Panc1 (cell line): Measurements from ENCODE around the gene FBXL19. TPM values are rescaled to one million over a fixed set of nuclear protein-coding genes. Genes with fewer than 3 reads are reported as not detected.

ENCODE experiments used
- ATAC-seq: fragments of 200-7000 bp; cut with Tn5 transposase; 2 replicates; pipeline ENCODE4 v1.9.1; 2020; ENCODE audit warnings: mild to moderate bottlenecking, moderate library complexity
- BruUV-seq: library from RNA; stranded (reverse); fragments of 400-500 nt; replicated peaks from 2 replicates; lab custom pipeline; 2021; lab: Mats Ljungman, UMichigan
- CTCF ChIA-PET: fragments of 300-600 bp; sonication (Branson Sonifier 250); formaldehyde crosslinking; loops from one replicate; lab custom pipeline; 2022; ENCODE audit warnings: antibody characterized with exemption; lab: Charles Lee
- POLR2A ChIA-PET: fragments of 300-600 bp; sonication (Branson Sonifier 250); formaldehyde crosslinking; loops from one replicate; lab custom pipeline; 2022; ENCODE audit warnings: antibody characterized with exemption; lab: Charles Lee
- DNase-seq: peaks from one replicate; pipeline ENCODE4 v3.0.0-alpha.2; 2010; ENCODE audit warnings: low read depth, low spot score
- H3K27ac ChIP-seq: 2 replicates; pipeline ENCODE4 v1.5.1; 2011; ENCODE audit warnings: mild to moderate bottlenecking, low read length, inconsistent platforms
- H3K27me3 ChIP-seq: fragments of 200-500 bp; sonication (Bioruptor generic); 2 replicates; pipeline ENCODE4 v1.6.0; 2014; ENCODE audit warnings: low read length, inconsistent platforms; ENCODE audit not compliant: control insufficient read depth, insufficient read depth
- H3K36me3 ChIP-seq: fragments of 200-500 bp; sonication (Bioruptor generic); 2 replicates; pipeline ENCODE4 v1.5.1; 2014; ENCODE audit warnings: inconsistent platforms, mild to moderate bottlenecking, low read length, moderate library complexity; ENCODE audit not compliant: control insufficient read depth, insufficient read depth
- H3K4me1 ChIP-seq: 2 replicates; pipeline ENCODE4 v1.5.1; 2011; ENCODE audit warnings: inconsistent platforms, mild to moderate bottlenecking, low read length, moderate library complexity; ENCODE audit not compliant: control insufficient read depth, insufficient read depth
- H3K4me3 ChIP-seq, 2 experiments: 2 replicates each; pipeline ENCODE4 v1.5.1; 2011 to 2012; ENCODE audit warnings: low read depth in 2 of 2, low read length in 2 of 2, mild to moderate bottlenecking in 2 of 2, inconsistent platforms in 1 of 2, moderate library complexity in 1 of 2
- H3K9me3 ChIP-seq: fragments of 200-500 bp; sonication (Bioruptor generic); 2 replicates; pipeline ENCODE4 v1.5.1; 2014; ENCODE audit warnings: low read depth, mild to moderate bottlenecking, inconsistent platforms, low read length, moderate library complexity; ENCODE audit not compliant: control insufficient read depth, insufficient read depth
- POLR2AphosphoS5 ChIP-seq: IDR thresholded peaks from 2 replicates; pipeline ENCODE4 v1.6.1; 2012; ENCODE audit warnings: mild to moderate bottlenecking, low read depth, low read length, moderate library complexity
- SIN3A ChIP-seq: IDR thresholded peaks from 2 replicates; pipeline ENCODE4 v1.6.1; 2012; ENCODE audit warnings: low read depth, mild to moderate bottlenecking, low read length, moderate library complexity, borderline replicate concordance; ENCODE audit not compliant: insufficient read depth
- TCF7L2 ChIP-seq: IDR thresholded peaks from 2 replicates; pipeline ENCODE4 v1.6.1; 2011; ENCODE audit warnings: mild to moderate bottlenecking, low read depth, low read length, inconsistent platforms
- in situ Hi-C: cut with HindIII; loops from 2 replicates; pipeline ENCODE4 v1.10.0; 2016; ENCODE audit warnings: low sequenced_read_pairs, low pct_unique_long_range_greater_than_20kb
- intact Hi-C: fragments of 100-400 bp; cut with micrococcal nuclease; formaldehyde crosslinking; loops from one replicate; pipeline ENCODE4 v1.10.0; 2022; ENCODE audit not compliant: unreplicated experiment
- total RNA-seq: library from RNA; stranded (reverse); gene quantifications from one replicate; pipeline ENCODE4 v1.2.1, GENCODE V29; 2021; ENCODE audit not compliant: unreplicated experiment
- TF ChIP-seq, protein P1 (sequence below), 2 experiments: IDR thresholded peaks; 2 replicates each; pipeline ENCODE4 v1.6.1; 2011 to 2012; ENCODE audit warnings: low read depth in 2 of 2, control low read depth in 1 of 2, low read length in 1 of 2, mild to moderate bottlenecking in 1 of 2, moderate library complexity in 1 of 2; ENCODE audit not compliant: insufficient read depth in 1 of 2
- TF ChIP-seq, protein P2 (sequence below): fragments of 450-650 bp; IDR thresholded peaks from 2 replicates; pipeline ENCODE4 v1.5.1; 2017; ENCODE audit warnings: mild to moderate bottlenecking

Gene FBXL19
- total RNA-seq, 1 experiment from 2014 or later: 52.3 TPM

DNA sequence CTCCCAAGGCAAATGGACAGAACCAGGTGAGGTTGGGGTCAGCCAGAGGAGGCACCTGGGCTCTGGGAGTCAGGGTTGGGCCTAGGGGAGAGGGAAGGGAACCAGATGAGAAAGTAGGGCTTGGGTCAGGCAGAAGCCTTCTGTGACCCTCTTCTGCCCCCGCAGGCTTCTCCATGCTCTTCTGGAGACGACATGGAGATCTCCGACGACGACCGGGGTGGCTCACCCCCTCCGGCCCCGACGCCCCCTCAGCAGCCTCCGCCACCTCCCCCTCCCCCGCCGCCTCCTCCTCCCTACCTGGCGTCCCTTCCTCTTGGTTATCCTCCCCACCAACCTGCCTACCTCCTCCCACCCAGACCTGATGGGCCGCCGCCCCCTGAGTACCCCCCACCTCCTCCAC lies 42.1 kb downstream of the FBXL19 start:
- Histone ChIP-seq H3K27ac (no peak overlapping the region), H3K4me3 (no peak overlapping the region), H3K27me3 (no peaks in the 10 kb centered on the region), H3K9me3 (no peaks in the 10 kb centered on the region), H3K36me3 (peaks cover 22% of the 10 kb centered on the region), H3K4me1 (no peaks in the 10 kb centered on the region)
- ATAC-seq: no peak
- in situ Hi-C loops (no loop called here), intact Hi-C loops (no loop called here)
- TF ChIP-seq, protein P1, sequence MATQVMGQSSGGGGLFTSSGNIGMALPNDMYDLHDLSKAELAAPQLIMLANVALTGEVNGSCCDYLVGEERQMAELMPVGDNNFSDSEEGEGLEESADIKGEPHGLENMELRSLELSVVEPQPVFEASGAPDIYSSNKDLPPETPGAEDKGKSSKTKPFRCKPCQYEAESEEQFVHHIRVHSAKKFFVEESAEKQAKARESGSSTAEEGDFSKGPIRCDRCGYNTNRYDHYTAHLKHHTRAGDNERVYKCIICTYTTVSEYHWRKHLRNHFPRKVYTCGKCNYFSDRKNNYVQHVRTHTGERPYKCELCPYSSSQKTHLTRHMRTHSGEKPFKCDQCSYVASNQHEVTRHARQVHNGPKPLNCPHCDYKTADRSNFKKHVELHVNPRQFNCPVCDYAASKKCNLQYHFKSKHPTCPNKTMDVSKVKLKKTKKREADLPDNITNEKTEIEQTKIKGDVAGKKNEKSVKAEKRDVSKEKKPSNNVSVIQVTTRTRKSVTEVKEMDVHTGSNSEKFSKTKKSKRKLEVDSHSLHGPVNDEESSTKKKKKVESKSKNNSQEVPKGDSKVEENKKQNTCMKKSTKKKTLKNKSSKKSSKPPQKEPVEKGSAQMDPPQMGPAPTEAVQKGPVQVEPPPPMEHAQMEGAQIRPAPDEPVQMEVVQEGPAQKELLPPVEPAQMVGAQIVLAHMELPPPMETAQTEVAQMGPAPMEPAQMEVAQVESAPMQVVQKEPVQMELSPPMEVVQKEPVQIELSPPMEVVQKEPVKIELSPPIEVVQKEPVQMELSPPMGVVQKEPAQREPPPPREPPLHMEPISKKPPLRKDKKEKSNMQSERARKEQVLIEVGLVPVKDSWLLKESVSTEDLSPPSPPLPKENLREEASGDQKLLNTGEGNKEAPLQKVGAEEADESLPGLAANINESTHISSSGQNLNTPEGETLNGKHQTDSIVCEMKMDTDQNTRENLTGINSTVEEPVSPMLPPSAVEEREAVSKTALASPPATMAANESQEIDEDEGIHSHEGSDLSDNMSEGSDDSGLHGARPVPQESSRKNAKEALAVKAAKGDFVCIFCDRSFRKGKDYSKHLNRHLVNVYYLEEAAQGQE (IDR thresholded peaks at IDR 0.05; ENCODE audit: insufficient read depth in 1 of 2, low read depth in 2 of 2, low read length in 1 of 2): no peak
- TF ChIP-seq, protein P2, sequence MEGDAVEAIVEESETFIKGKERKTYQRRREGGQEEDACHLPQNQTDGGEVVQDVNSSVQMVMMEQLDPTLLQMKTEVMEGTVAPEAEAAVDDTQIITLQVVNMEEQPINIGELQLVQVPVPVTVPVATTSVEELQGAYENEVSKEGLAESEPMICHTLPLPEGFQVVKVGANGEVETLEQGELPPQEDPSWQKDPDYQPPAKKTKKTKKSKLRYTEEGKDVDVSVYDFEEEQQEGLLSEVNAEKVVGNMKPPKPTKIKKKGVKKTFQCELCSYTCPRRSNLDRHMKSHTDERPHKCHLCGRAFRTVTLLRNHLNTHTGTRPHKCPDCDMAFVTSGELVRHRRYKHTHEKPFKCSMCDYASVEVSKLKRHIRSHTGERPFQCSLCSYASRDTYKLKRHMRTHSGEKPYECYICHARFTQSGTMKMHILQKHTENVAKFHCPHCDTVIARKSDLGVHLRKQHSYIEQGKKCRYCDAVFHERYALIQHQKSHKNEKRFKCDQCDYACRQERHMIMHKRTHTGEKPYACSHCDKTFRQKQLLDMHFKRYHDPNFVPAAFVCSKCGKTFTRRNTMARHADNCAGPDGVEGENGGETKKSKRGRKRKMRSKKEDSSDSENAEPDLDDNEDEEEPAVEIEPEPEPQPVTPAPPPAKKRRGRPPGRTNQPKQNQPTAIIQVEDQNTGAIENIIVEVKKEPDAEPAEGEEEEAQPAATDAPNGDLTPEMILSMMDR: no peak
- TF ChIP-seq TCF7L2 (no peak), SIN3A (no peak), POLR2AphosphoS5 (no peak)
- no peak for DNase-seq
- no TSS peak for BruUV-seq
- POLR2A ChIA-PET: interaction anchor here (0.6 kb wide), 1 partner anchor 108 kb away, joined by 7 read pairs; the partner anchor contains the start of gene ZNF668
- CTCF ChIA-PET: interaction anchor here (0.6 kb wide), 1 partner anchor 90 kb away, joined by 6 read pairs; no protein-coding TSS in a partner anchor

DNA sequence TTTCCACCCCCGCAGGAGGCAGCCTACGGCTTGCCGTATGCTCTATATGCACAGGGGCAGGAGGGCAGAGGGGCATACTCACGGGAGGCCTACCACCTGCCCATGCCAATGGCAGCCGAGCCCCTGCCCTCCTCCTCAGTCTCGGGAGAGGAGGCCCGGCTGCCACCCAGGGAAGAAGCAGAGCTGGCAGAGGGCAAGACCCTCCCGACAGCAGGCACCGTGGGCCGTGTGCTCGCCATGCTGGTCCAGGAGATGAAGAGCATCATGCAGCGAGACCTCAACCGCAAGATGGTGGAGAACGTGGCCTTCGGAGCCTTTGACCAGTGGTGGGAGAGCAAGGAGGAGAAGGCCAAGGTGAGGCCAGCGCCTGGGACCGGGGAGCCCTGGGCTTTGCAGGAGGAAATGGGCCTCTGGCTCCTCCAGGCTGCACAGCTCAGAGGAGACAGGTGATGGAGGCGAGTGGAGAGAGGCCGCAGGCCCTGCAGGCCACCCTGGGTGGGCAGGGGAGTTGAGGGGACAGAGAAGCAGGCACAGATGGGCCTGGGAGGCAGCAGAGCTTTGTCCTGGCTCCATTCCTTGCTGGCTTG lies 42.8 kb downstream of the FBXL19 start:
- ATAC-seq (no peak), DNase-seq (no peak)
- in situ Hi-C loops (no loop called here), intact Hi-C loops (no loop called here)
- peaks cover 24% of the 10 kb centered on the region for H3K36me3 ChIP-seq
- no TSS peak for BruUV-seq
- no peaks in the 10 kb centered on the region for H3K9me3 ChIP-seq
- ChIA-PET POLR2A (interaction anchor here (0.6 kb wide), 1 partner anchor 108 kb away, joined by 7 read pairs; the partner anchor contains the start of gene ZNF668), CTCF (interaction anchor here (0.6 kb wide), 1 partner anchor 89 kb away, joined by 6 read pairs; no protein-coding TSS in a partner anchor)
- no peaks in the 10 kb centered on the region for H3K27me3 ChIP-seq
- no peak overlapping the region for H3K4me3 ChIP-seq
- H3K27ac ChIP-seq: no peak overlapping the region
- no peak for TF ChIP-seq TCF7L2
- TF ChIP-seq, protein P1 (IDR thresholded peaks at IDR 0.05; ENCODE audit: insufficient read depth in 1 of 2, low read depth in 2 of 2, low read length in 1 of 2): no peak
- TF ChIP-seq SIN3A: no peak
- no peak for TF ChIP-seq POLR2AphosphoS5
- TF ChIP-seq, protein P2: no peak
- no peaks in the 10 kb centered on the region for H3K4me1 ChIP-seq
